HepG2 (cell line): ENCODE results near the gene SCRT2. TPM values are rescaled to one million over a fixed set of nuclear protein-coding genes. Genes with fewer than 3 reads are reported as not detected.
A peak's percentile ranks its signal among the peaks of the same experiment; 100 is the strongest.

Source experiments
- FOXK2 ChIP-seq: fragments of 450-650 bp; IDR thresholded peaks from 2 replicates; pipeline ENCODE4 v1.6.1; 2016
- HCFC1 ChIP-seq: fragments of 150-350 bp; IDR thresholded peaks from 2 replicates; pipeline ENCODE4 v1.6.1; 2014; ENCODE audit warnings: low read depth, low read length
- HMG20B ChIP-seq: conservative IDR thresholded peaks from 2 replicates; pipeline ENCODE4 v1.6.1; 2016; ENCODE audit warnings: missing genetic modification reagents, missing compliant biosample characterization
- KLF6 ChIP-seq: IDR thresholded peaks from 2 replicates; pipeline ENCODE4 v1.8.0; 2016; ENCODE audit warnings: missing biosample characterization, missing genetic modification reagents
- NFKBIZ ChIP-seq: IDR thresholded peaks from 2 replicates; pipeline ENCODE4 v1.6.1; 2018; ENCODE audit warnings: missing genetic modification reagents, missing compliant biosample characterization
- NKX3-1 ChIP-seq: sonication (generic); formaldehyde crosslinking; IDR thresholded peaks from 2 replicates; pipeline ENCODE4 v1.5.0; 2020; ENCODE audit warnings: missing genetic modification reagents
- POLR2AphosphoS2 ChIP-seq: IDR thresholded peaks from 2 replicates; pipeline ENCODE4 v1.6.1; 2011; ENCODE audit warnings: low read depth, low read length, improper control_type of control experiment
- PPARG ChIP-seq: conservative IDR thresholded peaks from 2 replicates; pipeline ENCODE4 v1.6.1; 2016; ENCODE audit warnings: missing biosample characterization, missing genetic modification reagents
- RCOR2 ChIP-seq: IDR thresholded peaks from 2 replicates; pipeline ENCODE4 v1.6.1; 2016; ENCODE audit warnings: missing biosample characterization, missing genetic modification reagents
- SNAPC2 ChIP-seq: sonication (generic); formaldehyde crosslinking; IDR thresholded peaks from 2 replicates; pipeline ENCODE4 v1.8.1; 2022; ENCODE audit warnings: mild to moderate bottlenecking, missing genetic modification reagents
- TCF7L2 ChIP-seq: IDR thresholded peaks from 2 replicates; pipeline ENCODE4 v1.6.1; 2011; ENCODE audit warnings: mild to moderate bottlenecking, low read depth, low read length, moderate library complexity
- TGIF2 ChIP-seq: IDR thresholded peaks from 2 replicates; pipeline ENCODE4 v1.6.1; 2016; ENCODE audit warnings: control low read depth, missing compliant biosample characterization
- TSC22D2 ChIP-seq: sonication (generic); formaldehyde crosslinking; IDR thresholded peaks from 2 replicates; pipeline ENCODE4 v1.5.1; 2020; ENCODE audit warnings: missing genetic modification reagents, mild to moderate bottlenecking, borderline replicate concordance
- U2AF1 ChIP-seq: fragments of 200-400 bp; formaldehyde crosslinking; optimal IDR thresholded peaks from 2 replicates; pipeline ENCODE3; 2017; ENCODE audit warnings: mild to moderate bottlenecking, low read depth, low read length
- U2AF2 ChIP-seq: fragments of 200-400 bp; formaldehyde crosslinking; IDR thresholded peaks from 2 replicates; pipeline ENCODE4 v1.6.1; 2017; ENCODE audit warnings: low read depth, mild to moderate bottlenecking, low read length
- XRCC5 ChIP-seq: fragments of 200-400 bp; formaldehyde crosslinking; optimal IDR thresholded peaks from 2 replicates; pipeline ENCODE3; 2017; ENCODE audit warnings: mild to moderate bottlenecking, low read length
- ZNF121 ChIP-seq: sonication (generic); formaldehyde crosslinking; IDR thresholded peaks from 2 replicates; pipeline ENCODE4 v1.5.0; 2020; ENCODE audit warnings: mild to moderate bottlenecking, missing genetic modification reagents
- ZNF24 ChIP-seq: fragments of 450-650 bp; IDR thresholded peaks from 2 replicates; pipeline ENCODE4 v1.6.1; 2017; ENCODE audit warnings: antibody characterized with exemption, mild to moderate bottlenecking
- ZNF282 ChIP-seq: fragments of 450-650 bp; IDR thresholded peaks from 2 replicates; pipeline ENCODE4 v1.6.1; 2018; ENCODE audit not compliant: partially characterized antibody
- ZNF337 ChIP-seq: sonication (generic); formaldehyde crosslinking; IDR thresholded peaks from 2 replicates; pipeline ENCODE4 v1.5.1; 2020; ENCODE audit warnings: missing genetic modification reagents, low read depth, mild to moderate bottlenecking, borderline replicate concordance
- ZNF34 ChIP-seq: sonication (generic); formaldehyde crosslinking; IDR thresholded peaks from 2 replicates; pipeline ENCODE4 v1.4.0; 2020; ENCODE audit warnings: mild to moderate bottlenecking, missing genetic modification reagents, borderline replicate concordance
- ZNF44 ChIP-seq: sonication (generic); formaldehyde crosslinking; IDR thresholded peaks from 2 replicates; pipeline ENCODE4 v1.5.1; 2020; ENCODE audit warnings: mild to moderate bottlenecking, missing genetic modification reagents
- ZNF563 ChIP-seq: sonication (generic); formaldehyde crosslinking; IDR thresholded peaks from 2 replicates; pipeline ENCODE4 v1.8.0; 2022; ENCODE audit warnings: mild to moderate bottlenecking, moderate library complexity, missing genetic modification reagents
- ZNF607 ChIP-seq: sonication (generic); formaldehyde crosslinking; IDR thresholded peaks from 2 replicates; pipeline ENCODE4 v1.5.1; 2020; ENCODE audit warnings: missing genetic modification reagents, mild to moderate bottlenecking, borderline replicate concordance
- polyA plus RNA-seq, 8 experiments: library from polyadenylated mRNA; depleted of rRNA in 3 of 8; stranded (reverse) in 7 of 8; unstranded in 1 of 8; fragments of >200 nt; fragmentation: Illumina TruSeq in 4 of 8; extraction: Trizol in 4 of 8; gene quantifications; 2 replicates each; pipeline versions ENCODE4 v1.2.1 to v1.2.3, GENCODE V29; 2011 to 2016; ENCODE audit warnings: low read depth in 4 of 8, missing spikeins in 1 of 8, mixed read lengths in 1 of 8; ENCODE audit not compliant: insufficient read depth in 1 of 8
- total RNA-seq, 5 experiments: library from RNA; depleted of rRNA; stranded (reverse); fragments of >200 nt; fragmentation: Illumina TruSeq; extraction: Trizol; gene quantifications; 2 replicates each; pipeline ENCODE4 v1.2.3, GENCODE V29; 2016; ENCODE audit warnings: low read depth in 1 of 5
- TF ChIP-seq, protein P1 (sequence below): IDR thresholded peaks from 2 replicates; pipeline ENCODE4 v1.6.1; 2016; ENCODE audit warnings: missing compliant biosample characterization, missing genetic modification reagents, borderline replicate concordance
- TF ChIP-seq, protein P2 (sequence below): sonication (generic); formaldehyde crosslinking; IDR thresholded peaks from 2 replicates; pipeline ENCODE4 v1.8.0; 2022; ENCODE audit warnings: missing genetic modification reagents, low read depth, mild to moderate bottlenecking, borderline replicate concordance
- TF ChIP-seq, protein P3 (sequence below): sonication (generic); formaldehyde crosslinking; IDR thresholded peaks from 2 replicates; pipeline ENCODE4 v1.5.0; 2020; ENCODE audit warnings: mild to moderate bottlenecking, missing genetic modification reagents
- TF ChIP-seq, protein P4 (sequence below): sonication (generic); formaldehyde crosslinking; IDR thresholded peaks from 2 replicates; pipeline ENCODE4 v1.4.0; 2020; ENCODE audit warnings: low read depth, mild to moderate bottlenecking, missing genetic modification reagents

Gene SCRT2
- total and polyA plus RNA-seq, 2 of the 13 experiments (the other 11 are each of a cell fraction or from before 2014, with no cell fraction given) = not detected

DNA sequence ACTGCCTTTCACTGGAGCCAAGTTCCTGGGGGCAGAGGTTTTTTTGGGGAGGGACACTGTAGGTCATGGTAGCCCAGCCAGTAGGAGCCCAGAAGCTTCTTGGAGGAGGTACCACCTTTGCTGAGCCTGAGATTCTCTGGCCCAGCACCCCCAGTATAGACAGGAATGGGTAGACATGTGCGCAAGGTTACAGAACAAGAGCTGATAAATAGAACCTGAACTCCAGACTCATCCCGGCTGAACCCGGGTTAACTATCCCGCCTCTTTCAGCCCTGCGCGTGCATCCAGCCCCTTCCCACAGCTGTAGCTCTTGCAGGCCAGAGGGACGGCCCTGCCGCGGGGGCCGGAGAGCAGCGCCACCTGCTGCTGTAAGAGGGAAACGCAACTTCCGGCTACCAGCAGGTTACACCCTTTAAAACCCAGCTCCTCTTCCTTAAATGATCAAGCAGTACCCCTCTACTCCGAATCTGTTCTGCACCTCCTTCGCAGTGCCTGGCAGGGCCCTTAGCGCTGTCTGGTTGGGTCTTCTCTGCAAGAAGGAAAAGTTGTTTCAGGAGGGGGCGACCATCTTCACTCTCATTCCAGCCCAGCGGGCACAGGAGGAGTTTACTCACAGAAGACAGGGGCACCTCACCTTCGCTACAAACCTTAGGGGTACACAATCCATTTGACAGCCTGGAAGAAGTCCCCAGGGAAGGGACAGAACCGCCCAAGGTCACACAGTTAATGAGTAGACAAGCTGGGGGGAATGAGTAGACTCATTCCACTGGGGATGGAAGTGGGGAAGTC is 30.1 kb downstream of the SCRT2 start (continued):
- TF ChIP-seq PPARG (CRISPR knock-in tag) = peak; percentile 47; the same call in 1 of the 2 replicates
- peak; percentile 99 for TF ChIP-seq XRCC5
- TF ChIP-seq, protein P1, sequence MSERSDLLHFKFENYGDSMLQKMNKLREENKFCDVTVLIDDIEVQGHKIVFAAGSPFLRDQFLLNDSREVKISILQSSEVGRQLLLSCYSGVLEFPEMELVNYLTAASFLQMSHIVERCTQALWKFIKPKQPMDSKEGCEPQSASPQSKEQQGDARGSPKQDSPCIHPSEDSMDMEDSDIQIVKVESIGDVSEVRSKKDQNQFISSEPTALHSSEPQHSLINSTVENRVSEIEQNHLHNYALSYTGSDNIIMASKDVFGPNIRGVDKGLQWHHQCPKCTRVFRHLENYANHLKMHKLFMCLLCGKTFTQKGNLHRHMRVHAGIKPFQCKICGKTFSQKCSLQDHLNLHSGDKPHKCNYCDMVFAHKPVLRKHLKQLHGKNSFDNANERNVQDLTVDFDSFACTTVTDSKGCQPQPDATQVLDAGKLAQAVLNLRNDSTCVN (CRISPR knock-in tag) = peak; percentile 65
- TF ChIP-seq NKX3-1 = peak; percentile 4; the same call in 1 of the 2 replicates
- TF ChIP-seq ZNF121 (CRISPR knock-in tag) = peak; percentile 22; the same call in 1 of the 2 replicates
- peak; percentile 92 for TF ChIP-seq ZNF607 (CRISPR knock-in tag)
- no peak for TF ChIP-seq ZNF24
- TF ChIP-seq POLR2AphosphoS2 = no peak
- TF ChIP-seq, protein P2, sequence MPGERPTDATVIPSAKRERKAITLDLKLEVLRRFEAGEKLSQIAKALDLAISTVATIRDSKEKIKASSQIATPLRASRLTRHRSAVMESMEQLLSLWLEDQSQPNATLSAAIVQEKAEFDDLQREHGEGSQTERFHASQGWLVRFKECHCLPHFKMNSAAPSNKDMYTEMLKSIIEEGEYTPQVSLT = no peak; the same call in 1 of the 2 replicates
- TF ChIP-seq ZNF563 (CRISPR knock-in tag) = peak; percentile 78
- TF ChIP-seq KLF6 (CRISPR knock-in tag) = no peak
- TF ChIP-seq ZNF282 = no peak
- no peak for TF ChIP-seq U2AF2
- TF ChIP-seq ZNF34 (CRISPR knock-in tag) = no peak
- TF ChIP-seq, protein P3, sequence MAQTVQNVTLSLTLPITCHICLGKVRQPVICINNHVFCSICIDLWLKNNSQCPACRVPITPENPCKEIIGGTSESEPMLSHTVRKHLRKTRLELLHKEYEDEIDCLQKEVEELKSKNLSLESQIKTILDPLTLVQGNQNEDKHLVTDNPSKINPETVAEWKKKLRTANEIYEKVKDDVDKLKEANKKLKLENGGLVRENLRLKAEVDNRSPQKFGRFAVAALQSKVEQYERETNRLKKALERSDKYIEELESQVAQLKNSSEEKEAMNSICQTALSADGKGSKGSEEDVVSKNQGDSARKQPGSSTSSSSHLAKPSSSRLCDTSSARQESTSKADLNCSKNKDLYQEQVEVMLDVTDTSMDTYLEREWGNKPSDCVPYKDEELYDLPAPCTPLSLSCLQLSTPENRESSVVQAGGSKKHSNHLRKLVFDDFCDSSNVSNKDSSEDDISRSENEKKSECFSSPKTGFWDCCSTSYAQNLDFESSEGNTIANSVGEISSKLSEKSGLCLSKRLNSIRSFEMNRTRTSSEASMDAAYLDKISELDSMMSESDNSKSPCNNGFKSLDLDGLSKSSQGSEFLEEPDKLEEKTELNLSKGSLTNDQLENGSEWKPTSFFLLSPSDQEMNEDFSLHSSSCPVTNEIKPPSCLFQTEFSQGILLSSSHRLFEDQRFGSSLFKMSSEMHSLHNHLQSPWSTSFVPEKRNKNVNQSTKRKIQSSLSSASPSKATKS (CRISPR knock-in tag) = no peak
- no peak for TF ChIP-seq FOXK2
- 0 out of 2 replicates have a peak, but pooled peaks have one; percentile 38 for TF ChIP-seq HMG20B
- TF ChIP-seq ZNF337 (CRISPR knock-in tag) = peak; percentile 46; the same call in 1 of the 2 replicates
- TF ChIP-seq U2AF1 = no peak
- 0 out of 2 replicates have a peak, but pooled peaks have one; percentile 67 for TF ChIP-seq ZNF44 (CRISPR knock-in tag)
- TF ChIP-seq SNAPC2 = no peak
- no peak for TF ChIP-seq HCFC1
- TF ChIP-seq RCOR2 = no peak; the same call in 1 of the 2 replicates
- no peak for TF ChIP-seq TSC22D2 (CRISPR knock-in tag)
- TF ChIP-seq TGIF2 = 0 out of 2 replicates have a peak, but pooled peaks have one; percentile 14
- no peak for TF ChIP-seq NFKBIZ (CRISPR knock-in tag)
- no peak for TF ChIP-seq TCF7L2
- TF ChIP-seq, protein P4, sequence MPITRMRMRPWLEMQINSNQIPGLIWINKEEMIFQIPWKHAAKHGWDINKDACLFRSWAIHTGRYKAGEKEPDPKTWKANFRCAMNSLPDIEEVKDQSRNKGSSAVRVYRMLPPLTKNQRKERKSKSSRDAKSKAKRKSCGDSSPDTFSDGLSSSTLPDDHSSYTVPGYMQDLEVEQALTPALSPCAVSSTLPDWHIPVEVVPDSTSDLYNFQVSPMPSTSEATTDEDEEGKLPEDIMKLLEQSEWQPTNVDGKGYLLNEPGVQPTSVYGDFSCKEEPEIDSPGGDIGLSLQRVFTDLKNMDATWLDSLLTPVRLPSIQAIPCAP (CRISPR knock-in tag) = no peak
